ENCODE measurements around the gene CCR2. TPM values are rescaled to one million over a fixed set of nuclear protein-coding genes. Genes with fewer than 3 reads are reported as not detected.

The CCR2 gene
- polyA plus RNA-seq, 1 experiment = not detected

GRCh38 chr3:46398186-46398955 lies 44.5 kb downstream of the CCR2 start:
- peaks cover 3% of the 10 kb centered on the region for H3K27me3 ChIP-seq (ENCODE audit: control insufficient read depth, insufficient read depth, low read length)
- ChIA-PET POLR2A (no interaction called here), CTCF (interaction anchor here (2.2 to 2.3 kb wide), 2 partner anchors 10 to 20 kb away, joined by 11 read pairs; partner anchors contain the start of genes CCR5AS and CCRL2)

GRCh38 chr3:46399098-46399497 lies 45.2 kb downstream of the CCR2 start:
- peaks cover 1% of the 10 kb centered on the region for H3K27me3 ChIP-seq (ENCODE audit: control insufficient read depth, insufficient read depth, low read length)
- POLR2A ChIA-PET = no interaction called here
- H3K36me3 ChIP-seq (ENCODE audit: control insufficient read depth, insufficient read depth, low read length) = no peaks in the 10 kb centered on the region
- no peak for TF ChIP-seq CTCF (IDR thresholded peaks at IDR 0.05; ENCODE audit: insufficient read depth, low read depth, low read length)
- DNase-seq (ENCODE audit: low read depth) = no peak
- no peak overlapping the region for H3K4me3 ChIP-seq (ENCODE audit: low read depth, low read length)
- CTCF ChIA-PET = interaction anchor here (1.7 to 2.3 kb wide), 4 partner anchors 9 to 50 kb away, joined by 3 to 11 read pairs (median 9); partner anchors contain the start of genes CCR5AS and CCRL2

More at GRCh38 chr3:46398186-46398955, 44.5 kb downstream of the CCR2 start:
- TF ChIP-seq CTCF (IDR thresholded peaks at IDR 0.05; ENCODE audit: insufficient read depth, low read depth, low read length) = no peak
- Histone ChIP-seq H3K36me3 (ENCODE audit: control insufficient read depth, insufficient read depth, low read length) (no peaks in the 10 kb centered on the region), H3K4me3 (ENCODE audit: low read depth, low read length) (no peak overlapping the region)
- no peak for DNase-seq (ENCODE audit: low read depth)

- CTCF ChIA-PET = interaction anchor here (1.7 to 2.3 kb wide), 3 partner anchors 8 to 49 kb away, joined by 3 to 11 read pairs (median 7); partner anchors contain the start of genes CCR5AS and CCRL2
- TF ChIP-seq CTCF (IDR thresholded peaks at IDR 0.05; ENCODE audit: insufficient read depth, low read depth, low read length) = no peak
- DNase-seq (ENCODE audit: low read depth) = no peak
- Histone ChIP-seq H3K36me3 (ENCODE audit: control insufficient read depth, insufficient read depth, low read length) (no peaks in the 10 kb centered on the region), H3K27me3 (ENCODE audit: control insufficient read depth, insufficient read depth, low read length) (peaks cover 1% of the 10 kb centered on the region), H3K4me3 (ENCODE audit: low read depth, low read length) (no peak overlapping the region)
- POLR2A ChIA-PET = no interaction called here
Measured at GRCh38 chr3:46399557-46399956, 45.6 kb downstream of the CCR2 start.

- DNase-seq (ENCODE audit: low read depth) = no peak
- CTCF ChIA-PET = interaction anchor here (1.7 to 2.3 kb wide), 3 partner anchors 8 to 49 kb away, joined by 3 to 11 read pairs (median 7); partner anchors contain the start of genes CCR5AS and CCRL2
- POLR2A ChIA-PET = no interaction called here
- Histone ChIP-seq H3K27me3 (ENCODE audit: control insufficient read depth, insufficient read depth, low read length) (peaks cover 1% of the 10 kb centered on the region), H3K36me3 (ENCODE audit: control insufficient read depth, insufficient read depth, low read length) (no peaks in the 10 kb centered on the region), H3K4me3 (ENCODE audit: low read depth, low read length) (no peak overlapping the region)
- no peak for TF ChIP-seq CTCF (IDR thresholded peaks at IDR 0.05; ENCODE audit: insufficient read depth, low read depth, low read length)
Measured at GRCh38 chr3:46400000-46400734, 46.3 kb downstream of the CCR2 start.

- DNase-seq (ENCODE audit: low read depth) = no peak
- peaks cover 1% of the 10 kb centered on the region for H3K27me3 ChIP-seq (ENCODE audit: control insufficient read depth, insufficient read depth, low read length)
- ChIA-PET CTCF (interaction anchor here (1.7 to 2.0 kb wide), 2 partner anchors 22 to 48 kb away, joined by 3 to 7 read pairs; no protein-coding TSS in a partner anchor), POLR2A (no interaction called here)
- H3K36me3 ChIP-seq (ENCODE audit: control insufficient read depth, insufficient read depth, low read length) = no peaks in the 10 kb centered on the region
- TF ChIP-seq CTCF (IDR thresholded peaks at IDR 0.05; ENCODE audit: insufficient read depth, low read depth, low read length) = no peak
- H3K4me3 ChIP-seq (ENCODE audit: low read depth, low read length) = no peak overlapping the region
Measured at GRCh38 chr3:46400846-46401245, 46.9 kb downstream of the CCR2 start.

Data from BJ (cell line).